PC-3 (cell line): ENCODE results near the gene PAPOLB.

Source experiments
- EZH2 ChIP-seq: fragments of 300-600 bp; sonication (generic); IDR thresholded peaks from one replicate; pipeline ENCODE4 v1.6.1; 2017; ENCODE audit warnings: antibody characterized with exemption, mild to moderate bottlenecking, low read length; ENCODE audit not compliant: unreplicated experiment
- TF ChIP-seq, protein P1 (sequence below): fragments of 300-600 bp; sonication (generic); conservative IDR thresholded peaks from 2 replicates; pipeline ENCODE4 v1.5.1; 2017; ENCODE audit warnings: antibody characterized with exemption, low read depth, mild to moderate bottlenecking, low read length

DNA sequence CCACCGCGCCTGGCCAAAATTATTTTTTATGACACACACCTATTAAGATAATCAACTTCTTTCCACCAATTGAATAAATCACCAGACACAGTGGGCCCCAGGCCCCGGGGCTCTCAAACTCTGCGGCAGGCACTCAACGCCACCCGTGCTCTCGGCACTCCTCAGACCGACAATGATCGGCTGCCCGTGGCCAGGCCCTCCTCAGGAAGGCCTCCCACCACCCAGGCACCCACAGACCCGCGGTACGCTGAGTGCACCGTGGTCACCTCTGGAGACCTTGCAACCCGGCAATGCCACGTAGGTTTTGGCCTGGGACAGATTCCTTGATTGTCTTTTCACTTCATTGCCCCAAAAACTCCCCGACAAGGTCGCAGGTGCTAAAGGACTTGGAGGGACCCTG is 14.8 kb upstream of the PAPOLB start:
- TF ChIP-seq, protein P1, sequence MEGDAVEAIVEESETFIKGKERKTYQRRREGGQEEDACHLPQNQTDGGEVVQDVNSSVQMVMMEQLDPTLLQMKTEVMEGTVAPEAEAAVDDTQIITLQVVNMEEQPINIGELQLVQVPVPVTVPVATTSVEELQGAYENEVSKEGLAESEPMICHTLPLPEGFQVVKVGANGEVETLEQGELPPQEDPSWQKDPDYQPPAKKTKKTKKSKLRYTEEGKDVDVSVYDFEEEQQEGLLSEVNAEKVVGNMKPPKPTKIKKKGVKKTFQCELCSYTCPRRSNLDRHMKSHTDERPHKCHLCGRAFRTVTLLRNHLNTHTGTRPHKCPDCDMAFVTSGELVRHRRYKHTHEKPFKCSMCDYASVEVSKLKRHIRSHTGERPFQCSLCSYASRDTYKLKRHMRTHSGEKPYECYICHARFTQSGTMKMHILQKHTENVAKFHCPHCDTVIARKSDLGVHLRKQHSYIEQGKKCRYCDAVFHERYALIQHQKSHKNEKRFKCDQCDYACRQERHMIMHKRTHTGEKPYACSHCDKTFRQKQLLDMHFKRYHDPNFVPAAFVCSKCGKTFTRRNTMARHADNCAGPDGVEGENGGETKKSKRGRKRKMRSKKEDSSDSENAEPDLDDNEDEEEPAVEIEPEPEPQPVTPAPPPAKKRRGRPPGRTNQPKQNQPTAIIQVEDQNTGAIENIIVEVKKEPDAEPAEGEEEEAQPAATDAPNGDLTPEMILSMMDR, result no peak
- no peak for TF ChIP-seq EZH2
